Measurements from ENCODE around the gene POMZP3. TPM values are rescaled to one million over a fixed set of nuclear protein-coding genes. Genes with fewer than 3 reads are reported as not detected.
"Not testable (repeated sequence)": the region's sequence is repeated elsewhere in the genome, so short reads cannot be mapped to it uniquely, and the experiment has no call there.

POMZP3 gene
- total RNA-seq (10 to 100 TPM; 22.3 to 35.0 TPM), polyA plus RNA-seq (ENCODE audit: insufficient read depth, low read depth, low replicate concordance) (30.9 TPM)
- long read RNA-seq, donor 1, transcript POMZP3-202 (7 exons, 1,490 nt), result major isoform, 8 of 8 reads
- long read RNA-seq, donor 1, partial matches to known transcripts, result 0 of 8 reads
- long read RNA-seq, donor 1, other reads (novel, unspliced or antisense), result 0 of 8 reads
- long read RNA-seq, donor 2, partial matches to known transcripts, result 0 of 2 reads
- long read RNA-seq, donor 2, other reads (novel, unspliced or antisense), result 0 of 2 reads

GRCh38 chr7:76626989-76627642 lies at the start of gene POMZP3:
POMZP3 (minus strand) TSS chr7:76627279; CDS start chr7:76626064, 1,215 bp downstream.
- H3K27me3 ChIP-seq; H3K4me1 ChIP-seq; H3K9me3 ChIP-seq; intact Hi-C loops (cut with DNase I; ENCODE audit: low total_unique reads); H3K36me3 ChIP-seq (ENCODE audit: low read depth, missing control alignments); DNase-seq: not testable (repeated sequence)
- 0% methylated on average over 18 of the region's 78 CpGs; no CpG with 5 or more reads in 1 of the 2 donors for WGBS, 2 donors
- Histone ChIP-seq H3K4me3 (peak within 1 kb of the TSS; percentile 57 to 68), H3K27ac (peak within 1 kb of the TSS; percentile 79 to 80)

DNA sequence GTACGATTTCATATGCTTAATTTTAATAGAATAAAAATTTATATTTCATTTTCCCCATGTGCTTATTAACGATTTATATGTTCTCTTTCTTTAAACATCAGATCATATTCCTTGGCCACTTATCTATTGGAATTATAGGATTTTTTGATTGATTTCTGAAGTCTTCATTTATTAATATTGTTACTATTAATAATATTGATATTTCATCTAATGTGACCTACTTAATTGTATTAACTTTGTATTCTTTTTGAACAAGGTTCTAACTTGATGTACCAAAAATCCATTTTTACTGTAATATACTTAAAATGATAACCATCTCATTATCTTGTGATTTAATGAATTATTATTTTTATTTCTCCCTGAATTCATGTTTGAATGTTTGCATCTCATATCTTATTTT lies 48.7 kb upstream of the POMZP3 start:
- DNase-seq; H3K27me3 ChIP-seq; H3K4me1 ChIP-seq; H3K4me3 ChIP-seq; H3K36me3 ChIP-seq (ENCODE audit: low read depth, missing control alignments); H3K9me3 ChIP-seq; intact Hi-C loops (cut with DNase I; ENCODE audit: low total_unique reads); H3K27ac ChIP-seq: not testable (repeated sequence)
- 73 to 94% methylated on average over 2 of the region's 2 CpGs for WGBS, 2 donors

DNA sequence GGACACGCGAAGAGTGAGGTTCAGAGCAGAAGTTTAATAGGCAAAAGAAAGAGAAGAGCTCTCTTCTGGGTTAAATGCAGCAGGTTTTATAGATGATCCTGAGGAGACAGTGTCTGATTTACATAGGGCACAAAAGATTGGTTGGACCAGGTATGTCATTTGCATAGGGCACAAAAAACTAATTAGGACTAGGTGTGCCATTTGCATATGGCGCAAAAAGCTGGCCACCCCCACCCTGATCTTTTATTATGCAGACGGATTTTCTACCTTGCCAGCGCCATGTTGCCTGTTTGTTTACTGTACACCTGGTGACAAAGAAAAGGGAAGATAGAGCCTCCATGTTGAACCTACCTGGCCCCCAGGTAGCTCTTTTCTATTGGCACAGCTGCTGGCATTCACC lies 46.3 kb upstream of the POMZP3 start:
- DNase-seq; intact Hi-C loops (cut with DNase I; ENCODE audit: low total_unique reads); H3K36me3 ChIP-seq (ENCODE audit: low read depth, missing control alignments); H3K4me1 ChIP-seq; H3K27me3 ChIP-seq; H3K27ac ChIP-seq; H3K4me3 ChIP-seq; H3K9me3 ChIP-seq: not testable (repeated sequence)
- WGBS, 2 donors, result 91 to 93% methylated on average over 5 of the region's 5 CpGs

DNA sequence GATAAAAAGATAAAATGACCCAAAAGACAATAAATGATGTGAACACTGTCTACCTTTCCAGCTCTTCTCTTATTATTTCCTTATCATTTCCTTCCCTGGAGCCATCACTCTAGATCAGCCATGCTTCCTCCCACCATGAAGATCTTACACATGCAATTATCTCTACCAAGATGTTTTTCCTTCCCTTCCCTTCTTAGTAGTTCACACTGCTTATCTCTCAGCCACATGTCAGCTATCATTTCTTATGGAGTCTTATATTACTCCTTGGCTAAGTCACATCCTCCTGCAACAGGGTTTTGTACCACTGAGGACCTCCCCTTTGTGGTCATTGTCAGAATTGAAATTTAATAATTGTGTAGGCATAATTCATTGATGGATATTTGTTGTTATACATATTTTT lies 32.1 kb upstream of the POMZP3 start:
- H3K9me3 ChIP-seq; H3K4me3 ChIP-seq; H3K36me3 ChIP-seq (ENCODE audit: low read depth, missing control alignments); intact Hi-C loops (cut with DNase I; ENCODE audit: low total_unique reads); H3K4me1 ChIP-seq; DNase-seq; H3K27me3 ChIP-seq; H3K27ac ChIP-seq: not testable (repeated sequence)

- H3K36me3 ChIP-seq (ENCODE audit: low read depth, missing control alignments); H3K4me1 ChIP-seq; H3K27me3 ChIP-seq; H3K9me3 ChIP-seq; DNase-seq; intact Hi-C loops (cut with DNase I; ENCODE audit: low total_unique reads); H3K4me3 ChIP-seq; H3K27ac ChIP-seq: not testable (repeated sequence)
- WGBS, 2 donors, result 44 to 49% methylated on average over 2 of the region's 2 CpGs
Observed at GRCh38 chr7:76656425-76656824, 29.3 kb upstream of the POMZP3 start.

- intact Hi-C loops (cut with DNase I; ENCODE audit: low total_unique reads); H3K36me3 ChIP-seq (ENCODE audit: low read depth, missing control alignments); H3K27ac ChIP-seq; DNase-seq; H3K4me1 ChIP-seq; H3K9me3 ChIP-seq; H3K27me3 ChIP-seq; H3K4me3 ChIP-seq: not testable (repeated sequence)
- no CpG with 5 or more reads among the region's 5 CpGs for WGBS, 2 donors
Observed at GRCh38 chr7:76642620-76643019, 15.5 kb upstream of the POMZP3 start.

GRCh38 chr7:76637061-76637691 lies 10.1 kb upstream of the POMZP3 start:
- DNase-seq; intact Hi-C loops (cut with DNase I; ENCODE audit: low total_unique reads); H3K27ac ChIP-seq; H3K27me3 ChIP-seq; H3K4me3 ChIP-seq; H3K4me1 ChIP-seq; H3K9me3 ChIP-seq; H3K36me3 ChIP-seq (ENCODE audit: low read depth, missing control alignments): not testable (repeated sequence)
- 37 to 48% methylated on average over 4 to 7 of the region's 7 CpGs for WGBS, 2 donors
- peak in 1 of 3 experiments; percentile 31 for TF ChIP-seq CTCF (IDR thresholded peaks at IDR 0.05)

DNA sequence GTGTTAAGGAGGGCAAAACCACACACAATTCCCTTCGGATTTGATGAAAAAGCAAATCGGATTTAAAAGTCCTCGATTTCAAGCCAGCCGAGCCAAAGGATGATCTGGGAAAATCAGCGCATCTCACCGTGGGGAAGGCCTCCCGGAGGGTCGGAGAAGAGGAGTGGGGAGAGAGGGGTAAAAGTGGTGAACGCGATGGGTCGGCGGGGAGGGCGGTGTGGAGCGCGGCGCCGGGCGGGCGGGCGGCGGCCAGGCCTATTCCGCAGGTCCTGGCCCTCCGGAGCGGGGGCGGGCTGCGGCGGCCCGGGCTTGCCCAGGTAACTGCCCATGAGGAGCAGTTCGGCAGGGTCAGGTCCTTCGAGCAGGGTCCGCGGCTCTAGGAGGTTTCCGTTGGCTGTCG lies 498 bp downstream of the POMZP3 start:
- DNase-seq, result peak; percentile 28
- H3K4me3 ChIP-seq, result peak overlapping the region; percentile 39 to 68
- H3K27ac ChIP-seq, result peak overlapping the region in 1 of 2 donors; percentile 79
- H3K27me3 ChIP-seq; H3K36me3 ChIP-seq (ENCODE audit: low read depth, missing control alignments); H3K9me3 ChIP-seq; intact Hi-C loops (cut with DNase I; ENCODE audit: low total_unique reads); H3K4me1 ChIP-seq: not testable (repeated sequence)
- WGBS, 2 donors, result 0% methylated on average over 12 to 24 of the region's 34 CpGs

DNA sequence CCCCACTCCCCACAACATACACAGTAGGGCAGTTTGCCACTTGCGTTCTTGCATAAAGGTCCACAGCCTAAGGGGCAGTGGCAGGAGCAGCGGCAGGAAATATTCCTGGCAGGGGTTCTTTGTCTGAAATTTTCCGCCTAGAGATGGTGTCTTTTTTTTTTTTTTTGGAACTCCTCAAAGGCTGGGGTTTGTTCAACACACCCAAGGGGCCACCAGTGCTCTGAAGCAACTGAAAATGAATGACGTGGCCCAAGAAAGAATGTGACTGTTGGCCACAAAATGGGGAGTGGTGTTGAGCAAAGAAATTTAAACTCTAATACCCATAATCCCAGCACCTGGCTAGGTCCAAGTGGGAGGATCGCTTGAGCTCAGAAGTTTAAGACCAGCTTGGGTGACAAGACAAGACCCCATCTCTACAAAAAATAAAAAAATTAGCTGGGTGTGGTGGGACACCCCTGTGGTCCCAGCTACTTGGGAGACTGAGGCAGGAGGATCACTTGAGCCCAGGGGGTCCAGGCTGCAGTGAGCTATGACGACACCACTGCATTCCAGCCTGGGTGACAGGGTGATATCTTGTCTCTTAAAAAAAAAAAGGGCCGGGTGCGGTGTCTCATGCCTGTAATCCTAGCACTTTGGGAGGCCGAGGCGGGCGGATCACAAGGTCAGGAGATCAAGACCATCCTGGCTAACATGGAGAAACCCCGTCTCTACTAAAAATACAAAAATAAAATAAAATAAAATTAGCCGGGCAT lies 7.5 kb downstream of the POMZP3 start:
- H3K36me3 ChIP-seq (ENCODE audit: low read depth, missing control alignments); DNase-seq; H3K9me3 ChIP-seq; H3K4me1 ChIP-seq; H3K27me3 ChIP-seq; H3K4me3 ChIP-seq; H3K27ac ChIP-seq; intact Hi-C loops (cut with DNase I; ENCODE audit: low total_unique reads): not testable (repeated sequence)
- WGBS, 2 donors, result 67 to 76% methylated on average over 3 to 5 of the region's 13 CpGs

Data from testis (tissue), 5 donors.